Activated CD8-positive, alpha-beta memory T cell treated with anti-CD3 and anti-CD28 coated beads, Interleukin-2, amount 50 U/mL, for 24 hours (primary cell): Measurements from ENCODE around the gene GPR68.
"Not testable (repeated sequence)": the region's sequence is repeated elsewhere in the genome, so short reads cannot be mapped to it uniquely, and the experiment has no call there.

Experiments used
- DNase-seq: peaks from one replicate; pipeline ENCODE4 v3.0.0-alpha.2; 2020; ENCODE audit errors: extremely low read depth

Gene GPR68

GRCh38 chr14:91228112-91229004 lies 16.1 kb downstream of the GPR68 start:
- DNase-seq, result peak; percentile 79

DNA sequence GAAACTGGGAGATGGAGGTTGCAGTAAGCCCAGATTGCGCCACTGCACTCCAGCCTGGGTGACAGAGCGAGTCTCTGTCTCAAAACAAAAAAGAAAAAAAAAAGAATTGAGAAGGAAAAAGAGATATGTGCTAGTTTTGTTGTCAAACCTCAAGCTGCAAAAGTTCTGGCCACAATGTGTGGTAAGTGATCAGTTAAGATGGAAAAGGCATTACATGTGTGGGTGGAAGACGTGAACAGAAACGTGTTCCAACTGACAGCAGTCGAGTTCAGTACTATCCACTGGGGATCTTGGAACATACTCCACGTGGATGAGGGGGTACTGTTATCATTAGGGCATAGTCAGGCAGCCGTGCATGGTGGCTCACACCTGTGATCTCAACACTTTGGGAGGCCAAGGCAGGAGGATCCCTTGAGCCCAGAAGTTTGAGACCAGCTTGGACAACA lies 17.3 kb downstream of the GPR68 start:
- no peak for DNase-seq

DNA sequence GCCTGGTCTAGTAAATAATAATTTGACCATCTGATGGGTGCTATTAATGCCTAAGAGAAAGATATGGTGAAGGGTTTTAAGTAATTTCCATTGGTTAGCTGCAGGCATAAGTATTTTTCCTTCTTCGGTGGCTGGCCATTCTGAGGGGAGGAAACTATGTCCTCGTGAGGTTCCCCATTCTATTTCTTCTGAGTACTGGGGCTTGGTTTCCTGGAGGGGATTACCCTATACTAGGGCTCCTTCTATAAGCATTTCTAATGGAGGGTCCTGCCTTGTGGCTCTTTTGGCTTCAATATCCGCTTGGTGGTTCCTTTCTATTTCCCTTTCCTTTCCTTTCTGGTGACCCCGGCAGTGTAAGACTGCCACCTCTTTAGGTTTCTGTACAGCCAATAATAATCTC lies 18.1 kb downstream of the GPR68 start:
- DNase-seq, result not testable (repeated sequence)

DNA sequence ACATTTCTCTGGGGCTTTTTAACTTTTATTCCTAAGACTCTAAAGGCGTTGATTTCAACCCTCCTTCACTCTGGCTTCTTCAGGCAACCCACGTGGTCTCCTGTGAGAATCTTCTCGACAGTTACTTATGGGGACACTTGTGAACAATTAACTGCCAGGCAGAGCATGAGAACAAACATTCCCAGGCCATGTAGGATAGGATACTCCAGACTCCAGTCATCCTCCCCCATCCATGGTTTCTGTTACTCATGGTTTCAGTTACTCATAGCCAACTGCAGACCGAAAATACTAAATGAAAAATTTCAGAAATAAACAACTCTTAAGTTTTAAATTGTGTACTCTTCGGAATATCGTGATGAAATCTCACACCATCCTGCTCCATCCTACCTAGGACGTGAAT lies 19.5 kb downstream of the GPR68 start:
- no peak for DNase-seq

DNA sequence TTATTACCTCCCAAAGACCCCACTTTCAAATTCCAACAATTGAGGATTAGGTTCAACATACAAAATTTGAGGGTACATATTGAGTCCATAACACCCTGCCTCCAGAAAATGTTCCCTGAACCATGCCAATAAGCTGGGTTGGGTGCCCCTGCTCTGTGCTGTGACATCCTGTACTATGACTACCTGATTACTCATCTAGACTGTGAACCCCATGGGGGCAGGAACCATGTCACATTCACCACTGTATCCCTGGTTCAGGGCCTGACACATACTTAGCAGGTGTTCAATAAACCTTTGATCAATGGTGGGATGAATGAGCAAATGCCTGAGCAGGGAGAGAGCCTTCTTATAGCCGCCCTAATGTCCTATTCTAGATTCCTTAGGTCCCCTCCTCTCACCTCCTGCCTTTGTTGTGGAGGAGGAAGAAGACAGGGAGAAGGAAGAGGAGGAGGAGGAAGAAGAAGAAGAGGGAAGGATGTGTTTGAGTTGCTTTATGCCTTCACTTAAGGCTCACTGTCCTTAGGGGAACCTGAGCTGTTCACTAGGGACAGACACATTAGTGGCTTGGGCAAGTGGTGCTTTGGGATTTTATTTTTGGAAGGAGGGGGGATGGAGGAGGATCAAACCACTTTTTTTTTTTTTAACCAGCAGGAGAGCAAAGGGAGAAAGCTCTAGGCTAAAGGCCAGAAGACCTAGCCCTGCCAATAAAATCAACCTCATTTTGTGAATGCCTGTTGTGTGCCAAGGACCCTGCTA lies 21.3 kb downstream of the GPR68 start:
- no peak for DNase-seq

GRCh38 chr14:91221270-91221669 lies 23.2 kb downstream of the GPR68 start:
- DNase-seq, result no peak

GRCh38 chr14:91220581-91221000 lies 23.9 kb downstream of the GPR68 start:
- DNase-seq, result no peak

DNA sequence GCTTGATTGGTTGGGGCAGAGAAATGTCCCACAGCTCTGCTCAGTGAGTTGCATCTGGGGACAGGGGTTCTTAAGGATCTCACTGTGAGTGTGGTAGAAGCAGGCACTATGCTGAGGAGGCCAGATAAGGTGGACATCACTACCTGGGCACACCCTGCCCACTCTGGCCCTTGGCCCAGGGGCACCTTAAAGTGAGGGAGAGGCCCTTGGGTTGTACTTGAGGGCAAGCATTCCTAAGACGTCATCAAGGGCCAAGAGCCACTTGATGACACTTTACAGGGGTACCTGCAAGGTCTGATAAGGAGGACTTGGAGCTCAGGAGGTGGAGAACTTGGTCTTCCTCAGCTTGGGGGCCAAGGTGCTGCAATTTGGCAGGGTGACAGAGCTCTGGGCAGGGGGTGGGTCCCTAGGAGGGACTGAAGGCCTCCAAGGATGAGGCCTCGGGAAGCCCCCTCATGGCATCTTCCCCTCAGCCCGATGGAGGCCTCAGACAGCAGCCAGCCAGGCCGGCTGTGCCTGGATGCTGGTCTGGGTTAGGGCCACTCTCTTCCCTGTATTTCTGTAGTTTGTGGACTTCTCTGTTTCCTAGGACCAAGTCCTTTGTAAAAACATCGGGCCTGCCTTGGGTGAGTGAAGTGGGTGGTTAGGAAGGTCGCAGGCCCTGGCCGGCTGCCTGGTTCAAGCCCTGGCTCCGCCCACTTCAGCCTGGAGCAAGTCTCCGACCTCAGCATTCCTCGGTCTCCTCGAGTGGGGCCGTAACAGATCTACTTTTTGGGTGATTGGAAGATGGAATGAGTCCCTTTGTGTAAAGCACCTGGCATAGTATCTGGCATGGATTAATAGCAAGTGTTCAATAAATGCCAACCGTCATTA lies 24.8 kb downstream of the GPR68 start:
- no peak for DNase-seq

GRCh38 chr14:91218014-91218413 lies 26.5 kb downstream of the GPR68 start:
- DNase-seq, result no peak

GRCh38 chr14:91216731-91217226 lies 27.7 kb downstream of the GPR68 start:
- DNase-seq, result no peak

- no peak for DNase-seq
Observed at GRCh38 chr14:91215381-91215780, 29.1 kb downstream of the GPR68 start.

DNA sequence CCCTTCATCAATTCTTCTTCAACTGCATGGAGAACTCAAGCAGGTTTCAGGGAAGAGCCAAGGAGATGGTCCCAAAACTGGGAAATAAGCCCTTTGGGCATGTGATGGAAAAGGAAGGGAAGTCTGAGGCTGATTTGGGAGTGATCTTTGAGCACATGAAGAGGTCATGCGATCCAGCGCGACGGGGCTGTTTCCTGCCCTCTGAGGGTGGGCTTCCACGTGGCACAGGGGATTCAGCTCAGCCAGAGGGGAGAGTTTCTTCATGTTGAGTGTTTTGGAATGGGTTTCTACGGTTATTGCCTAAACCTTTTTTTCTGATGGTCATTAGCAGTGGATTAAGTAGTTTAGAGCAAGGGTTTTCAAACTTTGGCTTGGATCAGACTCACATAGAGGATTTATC lies 30.2 kb downstream of the GPR68 start:
- no peak for DNase-seq

DNA sequence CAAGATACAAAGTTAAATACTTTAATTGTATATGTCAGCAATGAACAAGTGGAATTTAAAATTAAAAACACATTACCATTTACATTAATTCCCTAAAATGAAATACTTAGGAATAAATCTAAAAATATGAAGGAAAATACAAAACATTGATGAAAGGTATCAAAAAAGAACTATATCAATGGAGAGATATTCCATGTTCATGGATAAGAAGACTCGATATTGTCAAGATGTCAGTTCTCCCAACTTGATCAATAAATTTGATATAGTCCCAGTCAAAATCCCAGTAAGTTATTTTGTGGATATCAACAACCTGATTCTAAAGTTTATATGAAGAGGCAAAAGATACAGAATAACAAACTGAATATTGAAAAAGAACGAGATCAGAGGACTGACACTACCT lies 33.5 kb downstream of the GPR68 start:
- DNase-seq, result no peak

- DNase-seq, result no peak
Observed at GRCh38 chr14:91207008-91207407, 37.5 kb downstream of the GPR68 start.

DNA sequence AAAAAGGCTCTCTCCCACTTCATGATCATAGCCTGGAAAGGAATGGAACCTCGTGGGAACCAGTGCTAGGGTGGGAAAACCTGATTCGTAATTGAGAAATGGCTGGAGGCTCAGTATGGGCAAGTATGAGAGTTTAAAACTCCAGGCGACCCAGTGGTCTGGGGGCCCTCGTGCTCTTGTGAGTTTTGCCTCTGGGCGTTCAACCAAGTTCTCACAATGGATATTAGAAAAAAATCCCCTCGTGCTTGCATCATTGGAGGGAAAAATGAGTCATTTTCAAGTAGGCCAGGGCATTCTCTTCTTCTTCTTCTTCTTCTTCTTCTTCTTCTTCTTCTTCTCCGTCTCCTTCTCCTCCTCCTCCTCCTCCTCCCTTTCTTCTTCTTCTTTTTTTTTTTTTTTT lies 39.0 kb downstream of the GPR68 start:
- no peak for DNase-seq

- no peak for DNase-seq
Observed at GRCh38 chr14:91204657-91205056, 39.8 kb downstream of the GPR68 start.

- DNase-seq, result no peak
Observed at GRCh38 chr14:91202234-91202974, 42.1 kb downstream of the GPR68 start.

DNA sequence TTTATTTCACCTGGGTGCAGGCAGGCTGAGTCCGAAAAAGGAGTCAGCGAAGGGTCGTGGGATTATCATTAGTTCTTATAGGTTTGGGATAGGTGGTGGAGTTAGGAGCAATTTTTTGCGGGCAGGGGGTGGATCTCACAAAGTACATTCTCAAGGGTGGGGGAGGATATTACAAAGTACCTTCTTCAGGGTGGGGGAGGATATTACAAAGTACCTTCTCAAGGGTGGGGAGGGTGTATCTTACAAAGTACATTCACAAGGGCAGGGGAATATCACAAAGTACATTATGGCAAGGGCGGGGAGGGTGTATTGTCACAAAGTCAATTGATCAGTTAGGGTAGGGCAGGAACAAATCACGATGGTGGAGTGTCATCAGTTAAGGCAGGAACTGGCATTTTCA lies 43.7 kb downstream of the GPR68 start:
- DNase-seq, result not testable (repeated sequence)

DNA sequence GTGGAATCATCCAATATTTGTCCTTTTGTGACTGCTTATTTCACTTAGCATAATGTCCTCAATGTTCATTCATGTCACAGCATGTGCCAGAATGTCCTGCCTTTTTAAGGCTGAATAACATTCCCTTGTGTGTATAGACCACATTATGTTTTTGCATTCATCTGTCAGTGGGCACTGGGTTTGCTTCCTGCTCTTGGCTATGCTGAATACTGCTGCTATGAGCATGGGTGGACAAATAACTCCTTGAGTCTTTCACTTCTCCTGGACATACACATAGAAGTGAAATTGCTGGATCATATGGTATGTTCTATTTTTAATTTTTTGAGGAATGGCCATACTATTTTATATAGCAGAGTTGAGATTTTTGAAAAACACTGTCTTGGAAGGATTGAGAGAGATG lies 46.9 kb downstream of the GPR68 start:
- no peak for DNase-seq

GRCh38 chr14:91195881-91196280 lies 48.6 kb downstream of the GPR68 start:
- DNase-seq, result no peak

- DNase-seq, result no peak
Observed at GRCh38 chr14:91193069-91193468, 51.4 kb downstream of the GPR68 start.
